ENCODE measurements around the gene AGPAT1.

The AGPAT1 gene

GRCh38 chr6:32176476-32177182 is 745 bp upstream of the AGPAT1 start:
- no peaks in the 10 kb centered on the region for H3K27me3 ChIP-seq (ENCODE audit: control insufficient read depth, insufficient read depth, low read length)
- H3K9ac ChIP-seq (ENCODE audit: low read length): peak overlapping the region; percentile 89
- peaks cover 35% of the 10 kb centered on the region; the same call in 1 of the 2 replicates for H3K4me1 ChIP-seq (ENCODE audit: control insufficient read depth, insufficient read depth, low read length)
- peak overlapping the region; percentile 91 for H3K27ac ChIP-seq (ENCODE audit: low read depth, low read length)
- peaks cover 21% of the 10 kb centered on the region for H3K36me3 ChIP-seq (ENCODE audit: control insufficient read depth, insufficient read depth, low read length)
- H3K9me3 ChIP-seq (ENCODE audit: control insufficient read depth, insufficient read depth, low read depth, low read length): no peaks in the 10 kb centered on the region
- peak overlapping the region; percentile 90 for H3K4me3 ChIP-seq (ENCODE audit: low read depth, low read length)

GRCh38 chr6:32175322-32175710 is 568 bp downstream of the AGPAT1 start:
- H3K27ac ChIP-seq (ENCODE audit: low read depth, low read length): 0 out of 2 replicates have a peak overlapping the region, but pooled peaks have one; percentile 48
- H3K4me1 ChIP-seq (ENCODE audit: control insufficient read depth, insufficient read depth, low read length): peaks cover 35% of the 10 kb centered on the region; the same call in 1 of the 2 replicates

GRCh38 chr6:32174416-32174815 is 1.5 kb downstream of the AGPAT1 start:
- Histone ChIP-seq H3K4me3 (ENCODE audit: low read depth, low read length) (no peak overlapping the region; the same call in 1 of the 2 replicates), H3K4me1 (ENCODE audit: control insufficient read depth, insufficient read depth, low read length) (peaks cover 35% of the 10 kb centered on the region; the same call in 1 of the 2 replicates)

More at GRCh38 chr6:32175322-32175710, 568 bp downstream of the AGPAT1 start:
- peak overlapping the region; percentile 88 for H3K9ac ChIP-seq (ENCODE audit: low read length)
- no peaks in the 10 kb centered on the region for H3K27me3 ChIP-seq (ENCODE audit: control insufficient read depth, insufficient read depth, low read length)
- no peaks in the 10 kb centered on the region for H3K9me3 ChIP-seq (ENCODE audit: control insufficient read depth, insufficient read depth, low read depth, low read length)
- H3K36me3 ChIP-seq (ENCODE audit: control insufficient read depth, insufficient read depth, low read length): peaks cover 22% of the 10 kb centered on the region
- peak overlapping the region; percentile 90 for H3K4me3 ChIP-seq (ENCODE audit: low read depth, low read length)

GRCh38 chr6:32173051-32173727 is 2.7 kb downstream of the AGPAT1 start:
- peaks cover 29% of the 10 kb centered on the region; the same call in 1 of the 2 replicates for H3K4me1 ChIP-seq (ENCODE audit: control insufficient read depth, insufficient read depth, low read length)
- peaks cover 36% of the 10 kb centered on the region for H3K36me3 ChIP-seq (ENCODE audit: control insufficient read depth, insufficient read depth, low read length)
- no peak overlapping the region for H3K4me3 ChIP-seq (ENCODE audit: low read depth, low read length)
- H3K27ac ChIP-seq (ENCODE audit: low read depth, low read length): no peak overlapping the region
- H3K9me3 ChIP-seq (ENCODE audit: control insufficient read depth, insufficient read depth, low read depth, low read length): no peaks in the 10 kb centered on the region
- H3K27me3 ChIP-seq (ENCODE audit: control insufficient read depth, insufficient read depth, low read length): no peaks in the 10 kb centered on the region
- H3K9ac ChIP-seq (ENCODE audit: low read length): peak overlapping the region; percentile 40

More at GRCh38 chr6:32174416-32174815, 1.5 kb downstream of the AGPAT1 start:
- Histone ChIP-seq H3K9ac (ENCODE audit: low read length) (no peak overlapping the region), H3K9me3 (ENCODE audit: control insufficient read depth, insufficient read depth, low read depth, low read length) (no peaks in the 10 kb centered on the region), H3K27me3 (ENCODE audit: control insufficient read depth, insufficient read depth, low read length) (no peaks in the 10 kb centered on the region), H3K27ac (ENCODE audit: low read depth, low read length) (no peak overlapping the region), H3K36me3 (ENCODE audit: control insufficient read depth, insufficient read depth, low read length) (peaks cover 24% of the 10 kb centered on the region)

- peaks cover 30% of the 10 kb centered on the region; the same call in 1 of the 2 replicates for H3K4me1 ChIP-seq (ENCODE audit: control insufficient read depth, insufficient read depth, low read length)
- H3K36me3 ChIP-seq (ENCODE audit: control insufficient read depth, insufficient read depth, low read length): peaks cover 49% of the 10 kb centered on the region
- H3K4me3 ChIP-seq (ENCODE audit: low read depth, low read length): no peak overlapping the region
- no peaks in the 10 kb centered on the region for H3K27me3 ChIP-seq (ENCODE audit: control insufficient read depth, insufficient read depth, low read length)
- no peak overlapping the region for H3K9ac ChIP-seq (ENCODE audit: low read length)
- H3K9me3 ChIP-seq (ENCODE audit: control insufficient read depth, insufficient read depth, low read depth, low read length): no peaks in the 10 kb centered on the region
- H3K27ac ChIP-seq (ENCODE audit: low read depth, low read length): no peak overlapping the region
Measured at GRCh38 chr6:32171234-32171633, 4.7 kb downstream of the AGPAT1 start.

- Histone ChIP-seq H3K27me3 (ENCODE audit: control insufficient read depth, insufficient read depth, low read length) (no peaks in the 10 kb centered on the region), H3K36me3 (ENCODE audit: control insufficient read depth, insufficient read depth, low read length) (peaks cover 49% of the 10 kb centered on the region), H3K4me3 (ENCODE audit: low read depth, low read length) (no peak overlapping the region), H3K4me1 (ENCODE audit: control insufficient read depth, insufficient read depth, low read length) (peaks cover 29% of the 10 kb centered on the region; the same call in 1 of the 2 replicates), H3K9me3 (ENCODE audit: control insufficient read depth, insufficient read depth, low read depth, low read length) (no peaks in the 10 kb centered on the region), H3K9ac (ENCODE audit: low read length) (no peak overlapping the region), H3K27ac (ENCODE audit: low read depth, low read length) (no peak overlapping the region)
Measured at GRCh38 chr6:32170294-32170693, 5.6 kb downstream of the AGPAT1 start.

GRCh38 chr6:32168807-32169591 is 6.9 kb downstream of the AGPAT1 start:
- Histone ChIP-seq H3K4me3 (ENCODE audit: low read depth, low read length) (no peak overlapping the region), H3K27me3 (ENCODE audit: control insufficient read depth, insufficient read depth, low read length) (no peaks in the 10 kb centered on the region), H3K9ac (ENCODE audit: low read length) (no peak overlapping the region), H3K27ac (ENCODE audit: low read depth, low read length) (no peak overlapping the region), H3K4me1 (ENCODE audit: control insufficient read depth, insufficient read depth, low read length) (peaks cover 20% of the 10 kb centered on the region; the same call in 1 of the 2 replicates), H3K36me3 (ENCODE audit: control insufficient read depth, insufficient read depth, low read length) (peaks cover 53% of the 10 kb centered on the region), H3K9me3 (ENCODE audit: control insufficient read depth, insufficient read depth, low read depth, low read length) (no peaks in the 10 kb centered on the region)

- H3K4me3 ChIP-seq (ENCODE audit: low read depth, low read length): no peak overlapping the region
- no peak overlapping the region for H3K27ac ChIP-seq (ENCODE audit: low read depth, low read length)
- H3K4me1 ChIP-seq (ENCODE audit: control insufficient read depth, insufficient read depth, low read length): peaks cover 15% of the 10 kb centered on the region; the same call in 1 of the 2 replicates
- no peaks in the 10 kb centered on the region for H3K27me3 ChIP-seq (ENCODE audit: control insufficient read depth, insufficient read depth, low read length)
- H3K36me3 ChIP-seq (ENCODE audit: control insufficient read depth, insufficient read depth, low read length): peaks cover 51% of the 10 kb centered on the region
- H3K9me3 ChIP-seq (ENCODE audit: control insufficient read depth, insufficient read depth, low read depth, low read length): no peaks in the 10 kb centered on the region
- no peak overlapping the region for H3K9ac ChIP-seq (ENCODE audit: low read length)
Measured at GRCh38 chr6:32168350-32168749, 7.5 kb downstream of the AGPAT1 start.

GRCh38 chr6:32167761-32168262 is 8.1 kb downstream of the AGPAT1 start:
- Histone ChIP-seq H3K4me1 (ENCODE audit: control insufficient read depth, insufficient read depth, low read length) (peaks cover 9% of the 10 kb centered on the region; the same call in 1 of the 2 replicates), H3K9me3 (ENCODE audit: control insufficient read depth, insufficient read depth, low read depth, low read length) (no peaks in the 10 kb centered on the region), H3K27ac (ENCODE audit: low read depth, low read length) (no peak overlapping the region), H3K27me3 (ENCODE audit: control insufficient read depth, insufficient read depth, low read length) (no peaks in the 10 kb centered on the region), H3K9ac (ENCODE audit: low read length) (no peak overlapping the region), H3K4me3 (ENCODE audit: low read depth, low read length) (no peak overlapping the region), H3K36me3 (ENCODE audit: control insufficient read depth, insufficient read depth, low read length) (peaks cover 56% of the 10 kb centered on the region)

- H3K4me1 ChIP-seq (ENCODE audit: control insufficient read depth, insufficient read depth, low read length): peaks cover 9% of the 10 kb centered on the region; the same call in 1 of the 2 replicates
- no peaks in the 10 kb centered on the region for H3K27me3 ChIP-seq (ENCODE audit: control insufficient read depth, insufficient read depth, low read length)
- peak overlapping the region; percentile 41 for H3K9ac ChIP-seq (ENCODE audit: low read length)
- H3K9me3 ChIP-seq (ENCODE audit: control insufficient read depth, insufficient read depth, low read depth, low read length): no peaks in the 10 kb centered on the region
- no peak overlapping the region for H3K27ac ChIP-seq (ENCODE audit: low read depth, low read length)
- peaks cover 61% of the 10 kb centered on the region for H3K36me3 ChIP-seq (ENCODE audit: control insufficient read depth, insufficient read depth, low read length)
- no peak overlapping the region; the same call in 1 of the 2 replicates for H3K4me3 ChIP-seq (ENCODE audit: low read depth, low read length)
Measured at GRCh38 chr6:32167154-32167760, 8.6 kb downstream of the AGPAT1 start.

All from HUES6 (cell line).